Measurements from ENCODE around the gene GADD45A.

GRCh38 chr1:67666636-67667035 is 18.4 kb upstream of the GADD45A start:
- TF ChIP-seq EZH2phosphoT487 (IDR thresholded peaks at IDR 0.05; ENCODE audit: borderline replicate concordance, low read length) (no peak), CTCF (conservative IDR thresholded peaks at IDR 0.05; ENCODE audit: low read depth, low read length) (no peak), EZH2 (IDR thresholded peaks at IDR 0.05; ENCODE audit: low read length, unreplicated experiment) (no peak)

Measured in PC-3 (cell line).